GM18867 (cell line): ENCODE measurements around the gene GPR183.
"Not testable (repeated sequence)": the region's sequence is repeated elsewhere in the genome, so short reads cannot be mapped to it uniquely, and the experiment has no call there.

ENCODE experiments used
- ATAC-seq: cut with Tn5 transposase; IDR thresholded peaks from one replicate; pipeline ENCODE4 v1.9.1; 2021; ENCODE audit warnings: mild to moderate bottlenecking, moderate library complexity; ENCODE audit not compliant: unreplicated experiment

GPR183 gene

GRCh38 chr13:99250982-99251825 is 56.0 kb downstream of the GPR183 start:
- ATAC-seq: no peak

- ATAC-seq: not testable (repeated sequence)
Measured at GRCh38 chr13:99249606-99250005, 57.6 kb downstream of the GPR183 start.

- not testable (repeated sequence) for ATAC-seq
Measured at GRCh38 chr13:99249178-99249577, 58.0 kb downstream of the GPR183 start.

GRCh38 chr13:99246100-99246499 is 61.1 kb downstream of the GPR183 start:
- no peak for ATAC-seq
